ENCODE data around the gene NUP214.

NUP214 gene

GRCh38 chr9:131264231-131264630 is 138.8 kb downstream of the NUP214 start:
- peak overlapping the region in 7 of 21 experiments; percentile 6 to 69 (median 43) for H3K27ac ChIP-seq
- no peak overlapping the region for H3K4me3 ChIP-seq

- H3K4me3 ChIP-seq: no peak overlapping the region
- H3K27ac ChIP-seq: peak overlapping the region in 13 of 21 experiments; percentile 1 to 98 (median 33)
Measured at GRCh38 chr9:131266266-131267229, 141.2 kb downstream of the NUP214 start.

GRCh38 chr9:131270171-131271015 is 145.0 kb downstream of the NUP214 start:
- Histone ChIP-seq H3K27ac (peak overlapping the region in 18 of 21 experiments; percentile 26 to 98 (median 84)), H3K4me3 (peak overlapping the region in 1 of 7 experiments; percentile 9)

GRCh38 chr9:131271016-131271273 is 145.6 kb downstream of the NUP214 start:
- H3K27ac ChIP-seq: peak overlapping the region in 18 of 21 experiments; percentile 26 to 98 (median 84)
- H3K4me3 ChIP-seq: peak overlapping the region in 2 of 7 experiments; percentile 9 to 11

- peak overlapping the region in 20 of 21 experiments; percentile 4 to 98 (median 77) for H3K27ac ChIP-seq
- peak overlapping the region in 3 of 7 experiments; percentile 11 to 76 (median 65) for H3K4me3 ChIP-seq
Measured at GRCh38 chr9:131271506-131271931, 146.1 kb downstream of the NUP214 start.

GRCh38 chr9:131272212-131272611 is 146.8 kb downstream of the NUP214 start:
- Histone ChIP-seq H3K27ac (peak overlapping the region in 20 of 21 experiments; percentile 22 to 98 (median 80)), H3K4me3 (peak overlapping the region in 3 of 7 experiments; percentile 65 to 76 (median 71))

GRCh38 chr9:131273146-131273855 is 147.9 kb downstream of the NUP214 start:
- peak overlapping the region in 20 of 21 experiments; percentile 22 to 98 (median 84) for H3K27ac ChIP-seq
- peak overlapping the region; percentile 53 to 76 (median 65) for H3K4me3 ChIP-seq

- peak overlapping the region; percentile 53 to 76 (median 65) for H3K4me3 ChIP-seq
- H3K27ac ChIP-seq: peak overlapping the region in 20 of 21 experiments; percentile 22 to 98 (median 84)
Measured at GRCh38 chr9:131273856-131274673, 148.7 kb downstream of the NUP214 start.

- Histone ChIP-seq H3K4me3 (peak overlapping the region; percentile 53 to 76 (median 65)), H3K27ac (peak overlapping the region; percentile 22 to 98 (median 84))
Measured at GRCh38 chr9:131274674-131275331, 149.4 kb downstream of the NUP214 start.

GRCh38 chr9:131275332-131276093 is 150.1 kb downstream of the NUP214 start:
- Histone ChIP-seq H3K4me3 (peak overlapping the region; percentile 53 to 76 (median 65)), H3K27ac (peak overlapping the region; percentile 22 to 98 (median 84))

- H3K27ac ChIP-seq: peak within 1 kb of the TSS; percentile 31 to 98 (median 84)
- peak within 1 kb of the TSS; percentile 53 to 76 (median 65) for H3K4me3 ChIP-seq
Measured at GRCh38 chr9:131276094-131276888, 150.9 kb downstream of the NUP214 start, which contains the start of gene FAM78A. Gene FAM78A (minus strand): TSS chr9:131276510. CDS start chr9:131276179, 331 bp downstream.

GRCh38 chr9:131276891-131277286 is 151.5 kb downstream of the NUP214 start:
- Histone ChIP-seq H3K27ac (peak overlapping the region; percentile 29 to 98 (median 83)), H3K4me3 (peak overlapping the region; percentile 53 to 76 (median 65))

- H3K27ac ChIP-seq: peak overlapping the region; percentile 29 to 98 (median 83)
- peak overlapping the region; percentile 53 to 76 (median 65) for H3K4me3 ChIP-seq
Measured at GRCh38 chr9:131277287-131277909, 152.0 kb downstream of the NUP214 start.

GRCh38 chr9:131277910-131278701 is 152.7 kb downstream of the NUP214 start:
- H3K27ac ChIP-seq: peak overlapping the region in 17 of 21 experiments; percentile 31 to 98 (median 84)
- H3K4me3 ChIP-seq: peak overlapping the region; percentile 53 to 76 (median 65)

- Histone ChIP-seq H3K4me3 (peak overlapping the region in 2 of 7 experiments; percentile 53 to 76), H3K27ac (peak overlapping the region in 9 of 21 experiments; percentile 4 to 98 (median 67))
Measured at GRCh38 chr9:131278702-131279111, 153.3 kb downstream of the NUP214 start.

Measured in skin epidermis (tissue), 12 donors.